Neuronal stem cell (in vitro differentiated cells): ENCODE data around the gene HELZ2.

Experiments
- DNase-seq: peaks from one replicate; pipeline ENCODE4 v3.0.0-alpha.2; 2013; ENCODE audit warnings: low spot score
- H2AFZ ChIP-seq: one replicate; pipeline ENCODE4 v1.6.1; 2013; ENCODE audit warnings: mild to moderate bottlenecking, low read length, inconsistent platforms
- H2AK5ac ChIP-seq: 2 replicates; pipeline ENCODE4 v1.6.1; 2013; ENCODE audit warnings: low read depth, mild to moderate bottlenecking, inconsistent platforms, low read length, moderate library complexity, mixed read lengths
- H2BK120ac ChIP-seq: 2 replicates; pipeline ENCODE4 v1.6.1; 2013; ENCODE audit warnings: low read depth, mild to moderate bottlenecking, inconsistent platforms, low read length, moderate library complexity, mixed read lengths
- H2BK12ac ChIP-seq: one replicate; pipeline ENCODE4 v1.6.1; 2013; ENCODE audit warnings: low read length, inconsistent platforms
- H2BK15ac ChIP-seq: 2 replicates; pipeline ENCODE4 v1.6.1; 2013; ENCODE audit warnings: mild to moderate bottlenecking, low read length, inconsistent platforms, mixed read lengths
- H2BK5ac ChIP-seq: one replicate; pipeline ENCODE4 v1.6.1; 2013; ENCODE audit warnings: inconsistent platforms, mild to moderate bottlenecking, low read length, moderate library complexity
- H3K14ac ChIP-seq: one replicate; pipeline ENCODE4 v1.6.1; 2013; ENCODE audit warnings: low read length, inconsistent platforms
- H3K18ac ChIP-seq: 2 replicates; pipeline ENCODE4 v1.6.1; 2013; ENCODE audit warnings: low read length, inconsistent platforms
- H3K23ac ChIP-seq: 2 replicates; pipeline ENCODE4 v1.6.1; 2013; ENCODE audit warnings: low read depth, mild to moderate bottlenecking, mixed read lengths, low read length, inconsistent platforms; ENCODE audit not compliant: poor library complexity
- H3K27ac ChIP-seq: replicated peaks from 3 replicates; pipeline ENCODE4 v1.5.1; 2013; ENCODE audit warnings: low read length, inconsistent platforms
- H3K27me3 ChIP-seq, 3 experiments: 2 replicates each; pipeline ENCODE4 v1.6.1; 2013; ENCODE audit warnings: low read length in 3 of 3, mild to moderate bottlenecking in 2 of 3, inconsistent platforms in 1 of 3, low read depth in 1 of 3, mixed read lengths in 1 of 3, moderate library complexity in 1 of 3; ENCODE audit not compliant: control insufficient read depth in 3 of 3, insufficient read depth in 3 of 3
- H3K36me3 ChIP-seq, 2 donors: replicated peaks in 1 of 2; 2 replicates each; pipeline ENCODE4 v1.6.1; 2013; ENCODE audit warnings: low read length in 2 of 2; ENCODE audit not compliant: control insufficient read depth in 2 of 2, insufficient read depth in 2 of 2
- H3K4ac ChIP-seq: 2 replicates; pipeline ENCODE4 v1.6.1; 2013; ENCODE audit warnings: inconsistent platforms, mild to moderate bottlenecking, low read length, moderate library complexity
- H3K4me1 ChIP-seq, 2 donors: 1 replicate in 1 of 2; 2 replicates in 1 of 2; pipeline ENCODE4 v1.6.1; 2013; ENCODE audit warnings: low read length in 2 of 2, low read depth in 1 of 2; ENCODE audit not compliant: control insufficient read depth in 2 of 2, insufficient read depth in 1 of 2
- H3K4me2 ChIP-seq: one replicate; pipeline ENCODE4 v1.6.1; 2013; ENCODE audit warnings: mild to moderate bottlenecking, low read length, inconsistent platforms; ENCODE audit not compliant: insufficient read depth, poor library complexity, severe bottlenecking
- H3K4me3 ChIP-seq, 2 donors: 2 replicates each; pipeline ENCODE4 v1.5.1; 2013; ENCODE audit warnings: low read length in 2 of 2, mild to moderate bottlenecking in 2 of 2, inconsistent platforms in 1 of 2, moderate library complexity in 1 of 2
- H3K79me1 ChIP-seq: one replicate; pipeline ENCODE4 v1.6.1; 2013; ENCODE audit warnings: low read depth, mild to moderate bottlenecking, inconsistent platforms, low read length, moderate library complexity
- H3K9ac ChIP-seq: one replicate; pipeline ENCODE4 v1.6.1; 2013; ENCODE audit warnings: mild to moderate bottlenecking, low read depth, low read length, inconsistent platforms; ENCODE audit not compliant: poor library complexity
- H3K9me3 ChIP-seq, 2 donors: replicated peaks in 1 of 2; 2 replicates each; pipeline versions ENCODE3 to v1.6.1; 2013; ENCODE audit warnings: low read length in 2 of 2, mild to moderate bottlenecking in 2 of 2, inconsistent platforms in 1 of 2, low read depth in 1 of 2, mixed read lengths in 1 of 2, moderate library complexity in 1 of 2; ENCODE audit not compliant: control insufficient read depth in 2 of 2, insufficient read depth in 1 of 2
- H4K8ac ChIP-seq: one replicate; pipeline ENCODE4 v1.6.1; 2013; ENCODE audit warnings: low read depth, mild to moderate bottlenecking, inconsistent platforms, low read length, moderate library complexity
- H4K91ac ChIP-seq: one replicate; pipeline ENCODE4 v1.6.1; 2013; ENCODE audit warnings: low read length, low read depth, mild to moderate bottlenecking, inconsistent platforms; ENCODE audit not compliant: poor library complexity
- WGBS, 2 donors: extraction: QIAGEN DNeasy Blood & Tissue Kit; methylation state at CpG; one replicate each; pipeline ENCODE4 v1.1.7; 2013; ENCODE audit warnings: missing lambda C conversion rate in 2 of 2, mixed read lengths in 1 of 2; ENCODE audit not compliant: insufficient read length in 2 of 2, insufficient replicate concordance in 1 of 2; ENCODE audit errors: extremely low coverage in 2 of 2; 5-methylcytosine and 5-hydroxymethylcytosine counted together

Gene HELZ2

GRCh38 chr20:63525185-63525584, 48.9 kb downstream of the HELZ2 start:
- Histone ChIP-seq H3K27me3 (no peaks in the 10 kb centered on the region), H3K4ac (no peak overlapping the region), H3K18ac (no peak overlapping the region), H3K36me3 (peaks cover 20 to 28% of the 10 kb centered on the region in 2 donors), H3K23ac (no peak overlapping the region), H3K4me2 (no peak overlapping the region), H2BK120ac (no peak overlapping the region), H3K9me3 (peaks cover 12 to 20% of the 10 kb centered on the region in 2 donors), H3K4me3 (no peak overlapping the region), H2BK5ac (no peak overlapping the region), H3K27ac (no peak overlapping the region), H3K79me1 (peaks cover 21% of the 10 kb centered on the region), H2AFZ (no peak overlapping the region), H3K9ac (no peak overlapping the region), H2BK15ac (no peak overlapping the region), H2AK5ac (no peak overlapping the region), H4K91ac (no peak overlapping the region), H3K14ac (no peak overlapping the region), H3K4me1 (peaks cover 7 to 10% of the 10 kb centered on the region in 2 donors), H2BK12ac (no peak overlapping the region), H4K8ac (no peak overlapping the region)
- WGBS, 2 donors: no CpG with 5 or more reads among the region's 3 CpGs
- DNase-seq: no peak
